Activated CD4-positive, alpha-beta T cell treated with anti-CD3 and anti-CD28 coated beads for 1 hour (primary cell): Measurements from ENCODE around the gene TNFAIP8L2.
A peak's percentile ranks its signal among the peaks of the same experiment; 100 is the strongest.
"Not testable (repeated sequence)": the region's sequence is repeated elsewhere in the genome, so short reads cannot be mapped to it uniquely, and the experiment has no call there.

Source experiments
- DNase-seq: peaks from one replicate; pipeline ENCODE4 v3.0.0-alpha.2; 2020

TNFAIP8L2 gene

DNA sequence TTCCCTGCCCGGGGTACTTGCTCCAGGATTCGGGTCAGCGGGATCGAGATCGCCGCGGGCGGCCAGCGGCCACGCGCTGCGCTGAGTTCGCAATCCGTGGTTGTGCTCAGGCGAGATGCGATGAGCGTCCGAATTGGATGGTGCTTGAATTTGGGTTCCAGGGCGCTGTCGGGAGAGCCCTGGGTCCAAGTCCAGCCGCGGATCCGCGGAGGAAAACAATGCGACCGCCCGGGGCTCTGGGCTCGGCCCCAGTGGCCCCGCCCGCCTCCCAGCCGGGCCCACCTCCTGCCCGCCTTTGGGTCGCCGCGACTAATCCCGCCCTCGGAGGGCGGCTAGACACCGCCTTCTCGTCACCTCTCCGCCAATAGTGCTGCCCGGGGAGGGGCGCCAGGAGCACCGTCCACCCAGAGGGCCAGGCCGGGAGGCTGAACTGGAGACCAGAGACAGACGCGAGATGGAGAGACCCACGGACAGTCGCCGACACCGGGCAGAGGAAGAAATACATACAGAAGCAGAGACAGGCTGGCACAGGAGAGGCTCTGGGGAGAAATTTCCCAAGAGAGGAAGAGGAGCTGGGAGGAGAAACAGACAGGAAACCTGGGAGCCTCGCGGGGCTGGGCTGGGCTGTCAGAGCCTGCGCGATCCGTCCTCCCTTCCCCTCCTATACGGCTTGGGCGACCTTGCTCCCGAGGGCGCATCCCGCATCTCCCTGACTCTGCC, 9.9 kb upstream of the TNFAIP8L2 start, which contains the start of gene SEMA6C:
SEMA6C (minus strand) TSS at position 220 of the 720 bp plus-strand sequence. CDS start 4,010 bp downstream, outside the sequence.
- peak; percentile 80 for DNase-seq

DNA sequence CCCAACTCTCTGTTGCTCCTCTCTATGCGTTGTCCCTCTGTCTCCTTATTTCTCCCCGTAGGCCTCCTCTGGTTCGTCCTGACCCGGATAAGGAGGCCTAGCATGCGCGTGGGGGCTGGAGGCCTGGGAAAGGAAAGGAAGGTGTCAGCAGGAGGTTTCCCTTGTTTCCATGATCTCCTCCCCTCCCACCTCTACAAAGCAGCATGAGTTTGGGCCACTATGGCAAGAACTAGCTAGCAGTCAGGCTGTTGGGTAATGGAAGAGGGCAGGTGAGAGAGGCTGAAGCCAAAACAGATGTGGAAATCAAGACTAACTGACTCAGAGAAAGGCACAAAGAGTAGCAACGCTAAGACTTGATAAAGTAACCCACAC, 9.3 kb upstream of the TNFAIP8L2 start:
- DNase-seq = no peak

DNA sequence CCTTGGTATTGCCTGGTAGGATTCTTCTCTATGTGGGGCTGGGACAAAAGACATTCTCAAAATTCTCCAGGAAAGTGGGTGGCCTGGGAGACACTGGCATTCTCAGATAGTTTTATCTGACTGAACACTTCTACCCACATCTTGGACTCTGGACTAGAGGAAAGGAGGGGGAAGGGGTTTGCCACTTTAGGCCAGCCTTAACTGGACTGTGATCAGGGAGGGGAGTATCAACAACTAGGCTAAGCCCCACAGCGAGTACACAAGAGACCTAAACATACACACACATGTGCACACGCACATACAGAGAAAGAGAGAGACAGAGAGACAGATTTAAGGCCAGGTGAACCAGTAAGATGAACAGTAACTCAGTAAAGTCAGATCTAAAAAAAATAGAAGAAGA, 8.8 kb upstream of the TNFAIP8L2 start:
- DNase-seq = no peak

GRCh38 chr1:151157067-151157531, 650 bp downstream of the TNFAIP8L2 start:
- DNase-seq = no peak

DNA sequence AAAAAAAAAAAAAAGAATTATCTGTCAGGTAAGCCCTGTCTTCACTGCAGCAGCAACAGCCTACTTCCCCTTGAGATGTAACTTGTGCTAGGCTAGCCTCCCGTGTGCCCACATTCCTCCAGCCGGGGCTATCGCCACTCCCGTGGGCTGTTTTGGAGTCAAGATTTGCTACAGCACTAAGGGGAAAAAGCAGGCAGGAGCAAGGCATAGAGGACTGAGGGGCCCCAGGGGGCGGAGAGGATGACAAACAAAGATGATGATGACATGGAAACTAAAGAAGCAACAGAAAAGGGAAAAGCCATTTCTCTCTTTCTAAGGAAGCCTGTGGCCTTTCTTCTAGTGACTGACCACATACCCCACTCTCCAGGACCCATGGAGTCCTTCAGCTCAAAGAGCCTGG, 1.9 kb downstream of the TNFAIP8L2 start:
- DNase-seq = no peak

GRCh38 chr1:151158751-151159251, 2.4 kb downstream of the TNFAIP8L2 start:
- no peak for DNase-seq

DNA sequence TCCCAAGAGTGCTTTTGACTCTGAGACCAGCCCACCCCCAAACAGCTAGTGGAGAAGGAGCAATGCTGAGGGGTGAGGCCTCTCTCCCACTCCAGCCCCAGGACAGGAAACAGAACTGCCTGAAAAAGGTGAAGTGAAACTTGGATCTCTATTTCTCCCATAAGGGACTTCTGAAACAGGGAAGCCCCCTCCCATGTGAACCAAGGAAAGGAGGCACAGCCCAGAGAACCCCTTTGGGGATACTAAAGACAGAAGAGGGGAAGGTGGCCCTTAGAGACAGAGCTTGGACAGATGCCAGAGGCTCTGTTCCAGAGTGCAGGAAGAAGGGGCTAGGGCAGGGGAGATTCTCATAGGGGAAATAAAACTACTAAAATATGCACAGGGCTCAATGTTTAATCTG, 2.9 kb downstream of the TNFAIP8L2 start:
- DNase-seq = no peak

DNA sequence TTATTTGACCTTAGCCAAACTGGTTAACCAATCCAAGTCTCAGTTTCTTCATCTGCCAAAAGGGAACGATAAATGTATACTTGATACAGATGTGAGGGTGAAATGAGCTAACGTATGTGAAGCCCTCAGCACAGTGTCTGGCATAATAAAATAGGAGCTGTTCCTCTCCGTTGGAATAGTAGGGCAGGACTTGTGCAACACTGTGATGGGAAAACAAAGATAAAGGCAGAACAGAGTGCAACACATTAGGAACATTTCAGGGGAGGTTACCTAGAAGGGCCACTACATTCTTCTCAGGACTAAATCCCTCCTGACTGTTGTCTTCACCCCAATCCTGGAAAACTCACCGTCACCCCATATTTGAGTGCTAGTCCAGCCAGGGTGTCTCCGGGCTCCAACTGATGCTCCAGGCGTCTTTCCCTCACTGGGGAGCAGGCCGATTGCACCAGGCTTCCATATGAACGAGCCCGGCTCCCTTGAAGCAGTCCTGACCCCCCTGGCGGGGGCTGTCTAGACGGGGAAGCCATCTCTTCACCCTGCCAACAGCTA, 8.4 kb downstream of the TNFAIP8L2 start:
- DNase-seq = no peak

GRCh38 chr1:151165281-151165737, 8.9 kb downstream of the TNFAIP8L2 start:
- no peak for DNase-seq

GRCh38 chr1:151165738-151166504, 9.5 kb downstream of the TNFAIP8L2 start, which contains the start of the genes LYSMD1 and SCNM1:
Gene LYSMD1 (minus strand): TSS chr1:151165902. CDS start chr1:151165258, 644 bp downstream.
Gene SCNM1 (plus strand): TSS chr1:151166144. CDS start chr1:151166153, 9 bp downstream.
- DNase-seq = peak; percentile 92

DNA sequence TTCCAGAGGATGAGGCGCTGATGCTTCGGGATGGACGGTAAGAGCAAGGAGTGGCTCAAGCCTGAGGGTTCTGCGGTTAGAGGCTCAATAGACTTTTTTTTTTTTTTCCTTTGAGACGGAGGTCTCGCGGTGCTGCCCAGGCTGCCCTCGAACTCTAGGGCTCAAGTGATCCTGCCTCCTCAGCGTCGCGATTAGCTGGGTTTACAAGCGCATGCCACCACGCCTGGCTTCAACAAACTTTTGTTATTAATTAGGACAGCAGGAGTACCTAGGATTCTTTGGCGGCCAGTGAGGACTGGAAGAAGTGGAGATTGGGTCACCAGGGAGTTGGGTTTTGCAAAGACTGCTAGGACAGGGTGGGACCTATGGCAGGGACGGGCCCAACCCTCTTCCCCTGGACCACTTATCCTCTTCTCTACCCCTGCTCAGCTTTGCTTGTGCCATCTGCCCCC, 10.1 kb downstream of the TNFAIP8L2 start:
- DNase-seq = no peak

DNA sequence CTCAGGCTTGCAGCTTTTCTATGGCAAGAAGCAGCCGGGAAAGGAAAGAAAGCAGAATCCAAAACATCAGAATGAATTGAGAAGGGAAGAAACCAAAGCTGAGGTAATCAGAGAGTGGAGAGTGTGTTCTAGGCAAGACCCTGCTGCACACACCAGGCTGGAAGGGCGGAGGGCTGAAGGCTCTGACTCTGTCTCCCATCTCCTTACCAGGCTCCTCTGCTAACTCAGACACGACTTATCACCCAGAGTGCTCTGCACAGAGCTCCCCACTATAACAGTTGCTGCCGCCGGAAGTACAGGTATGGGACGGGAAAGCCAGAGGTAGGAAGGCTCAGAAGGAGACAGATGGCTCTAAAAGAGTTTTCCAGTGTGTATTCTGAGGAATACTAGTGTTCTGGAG, 10.7 kb downstream of the TNFAIP8L2 start:
- no peak for DNase-seq

DNA sequence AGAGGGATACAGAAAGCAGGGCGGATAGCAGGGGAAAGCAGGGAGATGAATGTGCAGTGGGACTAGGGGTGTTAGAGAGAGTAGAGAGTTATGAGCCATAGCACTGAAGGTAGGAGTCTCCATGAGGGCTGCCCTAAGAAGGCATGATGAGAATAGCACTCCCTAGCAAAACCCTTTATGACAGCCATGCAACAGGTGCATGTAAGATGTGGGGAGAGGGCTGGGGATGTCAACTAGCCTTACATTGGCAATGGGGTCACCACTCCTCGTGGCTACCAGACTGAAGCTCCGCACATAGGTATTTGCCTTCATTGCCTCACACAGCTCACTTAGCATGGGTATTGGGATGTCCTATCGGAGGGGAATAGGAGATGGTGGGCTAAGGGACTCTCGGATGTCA, 14.7 kb downstream of the TNFAIP8L2 start:
- no peak for DNase-seq

DNA sequence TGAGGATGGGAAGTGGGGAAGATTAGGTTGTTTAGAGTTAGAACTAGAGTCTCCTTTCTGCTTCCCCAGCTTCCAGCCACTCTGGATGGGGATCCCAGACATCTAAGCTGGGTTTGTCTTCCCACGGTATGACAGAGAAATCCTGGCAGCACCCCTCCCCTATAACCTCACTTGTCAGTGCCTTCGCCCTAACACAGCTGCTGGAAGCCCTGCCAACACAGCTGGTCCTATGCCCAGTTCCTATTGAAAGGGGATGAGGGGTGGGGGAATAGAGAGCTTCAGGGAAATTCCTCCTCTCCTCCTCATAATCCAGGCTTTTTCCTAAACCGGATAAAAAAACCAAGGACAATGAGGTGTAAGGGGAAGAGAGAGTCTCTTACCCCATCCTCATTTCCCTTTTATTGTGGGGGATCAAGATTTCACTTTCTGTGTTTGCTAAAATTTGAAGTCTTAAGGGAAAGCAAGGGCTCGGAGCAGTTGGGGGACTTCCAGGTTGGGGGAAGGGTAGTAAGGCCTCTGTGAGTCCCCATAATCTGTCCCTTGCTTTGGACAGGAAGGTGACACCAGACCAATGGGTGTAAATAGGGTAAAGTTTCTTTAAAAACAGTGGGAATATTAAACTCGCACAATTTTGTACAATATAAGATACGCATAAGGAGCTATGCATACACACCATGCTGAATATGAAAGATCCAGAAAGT, 18.7 kb downstream of the TNFAIP8L2 start:
- no peak for DNase-seq

GRCh38 chr1:151175863-151176262, 19.4 kb downstream of the TNFAIP8L2 start, which contains the start of gene TMOD4:
Gene TMOD4 (minus strand): TSS chr1:151175981. CDS start chr1:151174875, 1,106 bp downstream.
- DNase-seq = no peak

DNA sequence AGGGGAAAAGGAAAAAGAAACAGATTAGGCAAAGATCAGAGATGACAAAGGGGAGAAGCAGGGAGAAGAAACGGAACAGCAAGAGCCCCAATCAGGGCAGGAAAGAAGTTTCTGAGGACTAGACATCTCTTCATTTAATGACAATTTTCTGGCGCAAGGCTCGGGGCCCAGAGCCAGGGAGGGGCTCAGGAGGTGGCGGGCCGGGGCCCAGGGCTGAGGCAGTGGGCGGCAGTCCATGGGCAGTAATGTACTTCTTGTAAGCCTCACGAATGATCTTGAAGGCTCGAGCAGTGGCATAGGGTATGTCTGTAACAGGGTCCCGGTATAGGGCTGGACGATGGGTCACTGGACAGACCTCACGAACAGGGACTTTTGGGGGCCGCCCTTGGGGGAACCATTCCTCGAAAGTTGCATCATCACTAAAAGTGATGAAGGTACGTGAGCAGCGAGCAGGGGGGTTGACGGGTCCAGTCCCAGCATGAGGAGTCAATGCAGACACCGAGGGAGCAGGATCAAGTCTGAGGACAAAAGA, 20.1 kb downstream of the TNFAIP8L2 start:
- DNase-seq = no peak

DNA sequence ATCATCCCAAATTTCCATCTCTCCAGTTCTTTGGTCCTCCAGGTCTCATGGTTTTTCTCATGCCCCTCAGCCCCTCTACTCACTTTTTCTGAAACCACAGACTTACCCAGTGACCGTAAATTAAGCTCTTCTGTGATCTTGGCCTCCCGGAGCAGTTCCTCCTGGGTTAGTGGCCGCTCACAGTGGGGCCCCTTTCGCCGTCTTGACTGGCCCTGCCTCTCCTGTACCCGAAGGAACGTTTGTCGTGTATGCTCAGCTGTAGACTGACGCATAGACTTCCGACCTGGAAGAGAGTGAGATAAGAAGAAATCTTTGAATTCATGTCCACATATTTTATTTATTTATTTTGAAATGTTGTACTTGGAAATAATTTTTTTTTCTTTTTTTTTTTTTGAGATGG, 27.8 kb downstream of the TNFAIP8L2 start:
- no peak for DNase-seq

GRCh38 chr1:151187205-151187604, 30.8 kb downstream of the TNFAIP8L2 start:
- no peak for DNase-seq

DNA sequence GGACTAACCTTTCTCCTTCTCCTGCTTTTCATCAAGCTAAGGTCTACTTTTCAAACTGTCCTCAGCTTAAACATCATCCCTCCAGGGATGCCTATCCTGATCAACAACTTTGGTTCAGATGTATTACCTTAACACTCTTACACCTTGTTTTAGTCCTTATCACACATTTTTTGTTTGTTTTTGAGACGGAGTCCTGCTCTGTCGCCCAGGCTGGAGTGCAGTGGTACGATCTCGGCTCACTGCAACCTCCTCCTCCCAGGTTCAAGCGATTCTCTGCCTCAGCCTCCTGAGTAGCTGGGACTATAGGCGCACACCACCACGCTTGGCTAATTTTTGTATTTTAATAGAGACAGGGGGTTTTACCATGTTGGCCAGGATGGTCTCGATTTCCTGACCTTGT, 32.2 kb downstream of the TNFAIP8L2 start:
- DNase-seq = not testable (repeated sequence)

- DNase-seq = peak; percentile 75
Observed at GRCh38 chr1:151189637-151190445, 33.4 kb downstream of the TNFAIP8L2 start, which contains the start of gene VPS72. Gene VPS72 (minus strand): TSS chr1:151190197. CDS start chr1:151190121, 76 bp downstream.

DNA sequence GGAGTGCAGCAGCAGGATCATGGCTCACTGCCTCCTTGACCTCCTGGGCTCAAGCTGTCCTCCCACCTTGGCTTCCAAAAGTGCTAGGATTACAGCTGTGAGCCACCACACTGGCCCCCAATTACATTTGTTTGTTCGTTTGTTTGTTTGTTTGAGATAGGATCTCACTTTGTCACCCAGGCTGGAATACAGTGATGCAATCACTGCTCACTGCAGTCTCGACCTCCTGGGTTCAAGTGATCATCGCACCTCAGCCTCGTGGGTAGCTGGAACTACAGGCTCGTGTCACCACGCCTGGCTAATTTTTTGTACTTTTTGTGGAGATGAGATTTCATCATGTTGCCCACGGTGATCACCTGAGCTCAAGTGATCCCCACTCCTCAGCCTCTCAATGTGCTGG, 35.6 kb downstream of the TNFAIP8L2 start:
- DNase-seq = no peak
